ENCODE results near the gene FLNB.

FLNB gene

GRCh38 chr3:58179235-58180098, 171.2 kb downstream of the FLNB start:
- no peak for DNase-seq (ENCODE audit: low spot score)

- no peak for DNase-seq (ENCODE audit: low spot score)
These were observed 172.1 kb downstream of the FLNB start for GRCh38 chr3:58180099-58180880.

- DNase-seq (ENCODE audit: low spot score), result no peak
These were observed 172.8 kb downstream of the FLNB start for GRCh38 chr3:58180940-58181587.

- DNase-seq (ENCODE audit: low spot score), result no peak
These were observed 175.0 kb downstream of the FLNB start for GRCh38 chr3:58183221-58183620.

GRCh38 chr3:58183891-58184290, 175.7 kb downstream of the FLNB start:
- DNase-seq (ENCODE audit: low spot score), result no peak

GRCh38 chr3:58184309-58184981, 176.2 kb downstream of the FLNB start:
- DNase-seq (ENCODE audit: low spot score), result no peak

- DNase-seq (ENCODE audit: low spot score), result no peak
These were observed 176.7 kb downstream of the FLNB start for GRCh38 chr3:58184982-58185360.

GRCh38 chr3:58188173-58188564, 179.9 kb downstream of the FLNB start:
- DNase-seq (ENCODE audit: low spot score), result no peak

- no peak for DNase-seq (ENCODE audit: low spot score)
These were observed 180.8 kb downstream of the FLNB start for GRCh38 chr3:58188921-58189451.

- no peak for DNase-seq (ENCODE audit: low spot score)
These were observed 181.5 kb downstream of the FLNB start for GRCh38 chr3:58189691-58190090.

GRCh38 chr3:58190291-58190690, 182.1 kb downstream of the FLNB start:
- no peak for DNase-seq (ENCODE audit: low spot score)

GRCh38 chr3:58190882-58191281, 182.7 kb downstream of the FLNB start:
- DNase-seq (ENCODE audit: low spot score), result no peak

- DNase-seq (ENCODE audit: low spot score), result no peak
These were observed 183.3 kb downstream of the FLNB start for GRCh38 chr3:58191361-58191991.

GRCh38 chr3:58192069-58192468, 183.8 kb downstream of the FLNB start:
- no peak for DNase-seq (ENCODE audit: low spot score)

- no peak for DNase-seq (ENCODE audit: low spot score)
These were observed 185.6 kb downstream of the FLNB start for GRCh38 chr3:58193682-58194407.

- DNase-seq (ENCODE audit: low spot score), result no peak
These were observed 189.4 kb downstream of the FLNB start for GRCh38 chr3:58197588-58197987.

- DNase-seq (ENCODE audit: low spot score), result no peak
These were observed 190.1 kb downstream of the FLNB start for GRCh38 chr3:58198362-58198761.

GRCh38 chr3:58198804-58199203, 190.6 kb downstream of the FLNB start:
- no peak for DNase-seq (ENCODE audit: low spot score)

- no peak for DNase-seq (ENCODE audit: low spot score)
These were observed 192.0 kb downstream of the FLNB start for GRCh38 chr3:58200121-58200709.

- DNase-seq (ENCODE audit: low spot score), result no peak
These were observed 192.7 kb downstream of the FLNB start for GRCh38 chr3:58200846-58201355.

Measured in SK-N-DZ (cell line).